Caco-2 (cell line): ENCODE results near the gene ZNF614. TPM values are rescaled to one million over a fixed set of nuclear protein-coding genes. Genes with fewer than 3 reads are reported as not detected.
A peak's percentile ranks its signal among the peaks of the same experiment; 100 is the strongest.

ENCODE experiments used
- Bru-seq: library from RNA; stranded (reverse); fragments of 400-500 nt; gene quantifications from one replicate; lab custom pipeline; 2021; lab: Mats Ljungman, UMichigan
- BruChase-seq, 2 experiments: library from RNA; stranded (reverse); fragments of 400-500 nt; gene quantifications; one replicate each; lab custom pipeline; 2021; lab: Mats Ljungman, UMichigan
- BruUV-seq: library from RNA; stranded (reverse); fragments of 400-500 nt; replicated peaks from 2 replicates; lab custom pipeline; 2021; lab: Mats Ljungman, UMichigan
- CTCF ChIA-PET: fragments of 300-600 bp; sonication (Branson Sonifier 250); formaldehyde crosslinking; loops from one replicate; lab custom pipeline; 2022; ENCODE audit warnings: antibody characterized with exemption; lab: Charles Lee
- POLR2A ChIA-PET: fragments of 300-600 bp; sonication (Branson Sonifier 250); formaldehyde crosslinking; loops from one replicate; lab custom pipeline; 2022; ENCODE audit warnings: antibody characterized with exemption; lab: Charles Lee
- DNase-seq, 2 experiments: peaks; one replicate each; pipeline versions ENCODE4 v3.0.0 to v3.0.0-alpha.2; 2020 to 2022
- H3K27me3 ChIP-seq: replicated peaks from 2 replicates; pipeline ENCODE4 v1.6.0; 2011; ENCODE audit warnings: low read length; ENCODE audit not compliant: control insufficient read depth, insufficient read depth
- H3K36me3 ChIP-seq: 2 replicates; pipeline ENCODE4 v1.5.1; 2011; ENCODE audit warnings: low read length; ENCODE audit not compliant: control insufficient read depth, insufficient read depth
- H3K4me1 ChIP-seq: fragments of 250-450 bp; sonication (Bioruptor Pico); 2 replicates; pipeline ENCODE4 v1.5.1; 2020; ENCODE audit warnings: mild to moderate bottlenecking
- H3K4me3 ChIP-seq: 2 replicates; pipeline ENCODE4 v1.5.1; 2011; ENCODE audit warnings: low read depth, mild to moderate bottlenecking, control low read depth, low read length
- H3K9me3 ChIP-seq: fragments of 250-450 bp; sonication (Bioruptor Pico); 2 replicates; pipeline ENCODE4 v1.5.1; 2020; ENCODE audit warnings: mild to moderate bottlenecking, moderate library complexity
- H3K27ac Mint-ChIP-seq: one replicate; pipeline ENCODE4 v1.8.0; 2022; ENCODE audit warnings: mixed read lengths; ENCODE audit not compliant: unreplicated experiment
- H3K27me3 Mint-ChIP-seq: one replicate; pipeline ENCODE4 v1.8.0; 2022; ENCODE audit warnings: mixed read lengths; ENCODE audit not compliant: insufficient read depth, unreplicated experiment
- H3K36me3 Mint-ChIP-seq: one replicate; pipeline ENCODE4 v1.8.0; 2022; ENCODE audit warnings: mild to moderate bottlenecking, mixed read lengths; ENCODE audit not compliant: insufficient read depth, unreplicated experiment
- H3K4me1 Mint-ChIP-seq: one replicate; pipeline ENCODE4 v1.8.0; 2022; ENCODE audit warnings: low read depth, mixed read lengths; ENCODE audit not compliant: unreplicated experiment
- H3K4me3 Mint-ChIP-seq: one replicate; pipeline ENCODE4 v1.8.0; 2022; ENCODE audit warnings: mild to moderate bottlenecking, moderate library complexity, mixed read lengths; ENCODE audit not compliant: unreplicated experiment
- H3K9me3 Mint-ChIP-seq: one replicate; pipeline ENCODE4 v1.8.0; 2022; ENCODE audit warnings: mixed read lengths; ENCODE audit not compliant: unreplicated experiment
- CTCF ChIP-seq, 2 experiments: fragments of 200-600 bp in 1 of 2; IDR thresholded peaks; 1 replicate in 1 of 2; 2 replicates in 1 of 2; pipeline versions ENCODE4 v1.5.1 to v1.8.0; 2011 to 2022; ENCODE audit warnings: antibody characterized with exemption in 1 of 2, control low read depth in 1 of 2, inconsistent platforms in 1 of 2, low read depth in 1 of 2, low read length in 1 of 2, mild to moderate bottlenecking in 1 of 2, moderate library complexity in 1 of 2; ENCODE audit not compliant: insufficient read depth in 1 of 2, severe bottlenecking in 1 of 2, unreplicated experiment in 1 of 2
- intact Hi-C: fragments of 100-400 bp; cut with micrococcal nuclease; formaldehyde crosslinking; loops from one replicate; pipeline ENCODE4 v1.10.0; 2022; ENCODE audit not compliant: unreplicated experiment
- long read RNA-seq: library from polyadenylated mRNA; stranded (forward); transcript quantifications from one replicate; pipeline ENCODE4 v2.0.0, GENCODE V29; 2022
- total RNA-seq: library from RNA; stranded (reverse); gene quantifications from 2 replicates; pipeline ENCODE4 v1.2.3, GENCODE V29; 2022

ZNF614 gene
- total RNA-seq (7.8 and 8.7 TPM in 2 replicates), Bru-seq, nascent RNA (percentile 78 among the genes with signal in this experiment), BruChase-seq, experiment 1, labeled RNA remaining after a 2-hour chase (percentile 83 among the genes with signal in this experiment), BruChase-seq, experiment 2, labeled RNA remaining after a 6-hour chase (percentile 74 among the genes with signal in this experiment)
- long read RNA-seq, full-length matches to known transcripts: 11 of 11 reads
- long read RNA-seq, partial matches to known transcripts: 0 of 11 reads
- long read RNA-seq, other reads (novel, unspliced or antisense): 0 of 11 reads

DNA sequence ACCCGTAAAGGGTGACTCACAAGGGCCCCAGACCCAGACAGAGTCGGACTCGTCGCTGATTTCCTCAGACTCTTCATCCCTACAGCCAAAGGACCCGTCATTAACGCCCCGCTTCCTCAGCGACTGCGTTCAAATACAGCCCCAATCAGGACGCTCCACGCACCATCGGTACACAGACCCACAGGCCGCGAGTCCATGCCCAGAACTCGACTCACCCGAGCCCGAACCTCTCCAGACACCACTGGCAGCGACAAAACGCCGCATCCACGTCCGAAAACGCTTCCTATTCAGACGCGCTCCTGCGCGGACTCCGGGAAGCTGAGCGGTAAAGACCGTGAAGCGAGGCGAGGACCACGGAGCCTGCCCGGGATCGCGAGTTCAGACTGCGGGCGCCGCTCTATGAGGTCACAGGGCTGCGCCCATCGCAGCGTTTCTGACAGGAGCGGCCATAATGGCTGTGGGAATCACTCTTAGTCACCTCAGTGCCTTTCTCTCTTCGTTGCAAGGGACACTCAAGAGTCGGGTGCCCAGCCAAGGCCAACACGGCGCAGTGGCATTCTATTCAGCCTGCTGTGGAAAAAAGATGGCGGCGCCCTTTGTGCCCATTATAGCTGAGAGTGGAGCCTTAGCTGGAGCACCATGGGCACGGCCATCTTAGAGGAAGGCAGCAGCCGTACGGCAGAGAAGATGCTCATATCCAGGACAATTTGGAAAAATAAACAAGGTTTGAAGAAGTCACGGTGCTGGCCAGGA, at the start of gene ZNF614:
TSS of gene ZNF614 (minus strand) at position 353 of the 753 bp plus-strand sequence. CDS start 2,634 bp downstream, outside the sequence.
- CTCF ChIA-PET: no interaction called here

DNA sequence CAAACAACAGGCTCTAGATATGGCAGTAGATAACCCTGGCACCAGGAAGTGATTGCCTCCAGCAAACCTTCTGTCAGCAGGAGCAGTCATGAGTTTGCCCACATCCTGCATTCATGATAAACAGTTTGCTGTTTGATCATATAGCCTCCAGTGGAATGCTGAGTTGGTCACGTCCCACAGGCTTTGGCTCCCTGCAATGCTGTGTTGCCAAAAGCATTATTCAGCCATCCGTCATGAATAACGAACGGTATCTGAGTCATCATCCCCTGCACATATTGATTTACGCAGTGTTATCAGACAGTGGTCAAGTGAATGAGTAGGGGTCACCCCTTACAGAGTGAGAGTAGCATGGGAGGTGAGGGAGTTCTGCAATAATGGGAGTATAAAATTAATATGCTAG, 42.3 kb upstream of the ZNF614 start:
- ChIA-PET POLR2A (no interaction called here), CTCF (no interaction called here)
- Mint-ChIP-seq H3K9me3 (peaks cover 62% of the 10 kb centered on the region), H3K36me3 (peaks cover 79% of the 10 kb centered on the region), H3K4me3 (no peak overlapping the region), H3K27me3 (no peaks in the 10 kb centered on the region), H3K27ac (no peak overlapping the region), H3K4me1 (no peaks in the 10 kb centered on the region)
- no TSS peak for BruUV-seq
- H3K27me3 ChIP-seq: no peaks in the 10 kb centered on the region
- no peaks in the 10 kb centered on the region for H3K4me1 ChIP-seq
- no peak for TF ChIP-seq CTCF (IDR thresholded peaks at IDR 0.05; ENCODE audit: insufficient read depth in 1 of 2, low read depth in 1 of 2, low read length in 1 of 2, severe bottlenecking in 1 of 2, unreplicated experiment in 1 of 2)
- H3K9me3 ChIP-seq: peaks cover 56% of the 10 kb centered on the region
- intact Hi-C loops: no loop called here
- H3K4me3 ChIP-seq: no peak overlapping the region
- DNase-seq: no peak
- peaks cover 5% of the 10 kb centered on the region for H3K36me3 ChIP-seq

More for the DNA sequence above, at the start of gene ZNF614:
- intact Hi-C loops: loop anchor here (1.0 kb wide), 2 partner anchors 20 kb away; partner anchors contain the start of genes ZNF432 and ZNF615
- Mint-ChIP-seq H3K27ac (peak within 1 kb of the TSS; percentile 93), H3K4me3 (peak within 1 kb of the TSS; percentile 92), H3K9me3 (peaks cover 47% of the 10 kb centered on the region), H3K27me3 (no peaks in the 10 kb centered on the region), H3K36me3 (peaks cover 52% of the 10 kb centered on the region), H3K4me1 (peaks cover 17% of the 10 kb centered on the region)
- peak; percentile 87 to 90 for DNase-seq
- BruUV-seq: no TSS peak
- no peak for TF ChIP-seq CTCF (IDR thresholded peaks at IDR 0.05; ENCODE audit: insufficient read depth in 1 of 2, low read depth in 1 of 2, low read length in 1 of 2, severe bottlenecking in 1 of 2, unreplicated experiment in 1 of 2)
- Histone ChIP-seq H3K27me3 (no peaks in the 10 kb centered on the region), H3K4me1 (peaks cover 32% of the 10 kb centered on the region), H3K9me3 (peaks cover 58% of the 10 kb centered on the region), H3K36me3 (peaks cover 14% of the 10 kb centered on the region), H3K4me3 (peak within 1 kb of the TSS; percentile 79)
- POLR2A ChIA-PET: interaction anchor here (0.8 kb wide), 2 partner anchors 20 to 66 kb away, joined by 3 to 5 read pairs; partner anchors contain the start of gene ZNF615

DNA sequence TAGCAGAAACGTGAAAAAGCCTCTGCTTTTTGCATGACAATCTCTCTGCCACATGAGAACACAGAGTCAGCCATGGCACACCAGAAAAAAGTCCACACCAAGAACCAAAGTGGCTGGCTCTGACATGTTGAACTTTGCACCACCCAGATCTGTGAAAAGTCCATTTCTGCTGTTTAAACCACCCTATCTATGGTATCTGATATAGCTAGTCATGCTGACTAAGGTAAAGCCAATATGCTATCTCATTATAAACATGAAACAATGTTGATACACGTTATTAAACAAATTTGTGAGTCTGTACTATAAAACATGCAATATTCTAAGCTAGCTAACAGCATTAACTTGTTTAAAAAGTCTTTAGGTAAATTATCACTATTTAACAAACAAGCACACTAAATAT, 41.5 kb upstream of the ZNF614 start:
- no peak overlapping the region for H3K4me3 ChIP-seq
- H3K4me1 ChIP-seq: no peaks in the 10 kb centered on the region
- Mint-ChIP-seq H3K9me3 (peaks cover 62% of the 10 kb centered on the region), H3K27me3 (no peaks in the 10 kb centered on the region), H3K4me3 (no peak overlapping the region), H3K4me1 (no peaks in the 10 kb centered on the region), H3K36me3 (peaks cover 79% of the 10 kb centered on the region), H3K27ac (no peak overlapping the region)
- BruUV-seq: no TSS peak
- H3K36me3 ChIP-seq: peaks cover 5% of the 10 kb centered on the region; the same call in 1 of the 2 replicates
- no peaks in the 10 kb centered on the region for H3K27me3 ChIP-seq
- TF ChIP-seq CTCF (IDR thresholded peaks at IDR 0.05; ENCODE audit: insufficient read depth in 1 of 2, low read depth in 1 of 2, low read length in 1 of 2, severe bottlenecking in 1 of 2, unreplicated experiment in 1 of 2): no peak
- POLR2A ChIA-PET: no interaction called here
- CTCF ChIA-PET: no interaction called here
- H3K9me3 ChIP-seq: peaks cover 63% of the 10 kb centered on the region
- intact Hi-C loops: no loop called here
- DNase-seq: no peak
